ENCODE data around the gene SH3PXD2A.
"Not testable (repeated sequence)": the region's sequence is repeated elsewhere in the genome, so short reads cannot be mapped to it uniquely, and the experiment has no call there.

Gene SH3PXD2A

DNA sequence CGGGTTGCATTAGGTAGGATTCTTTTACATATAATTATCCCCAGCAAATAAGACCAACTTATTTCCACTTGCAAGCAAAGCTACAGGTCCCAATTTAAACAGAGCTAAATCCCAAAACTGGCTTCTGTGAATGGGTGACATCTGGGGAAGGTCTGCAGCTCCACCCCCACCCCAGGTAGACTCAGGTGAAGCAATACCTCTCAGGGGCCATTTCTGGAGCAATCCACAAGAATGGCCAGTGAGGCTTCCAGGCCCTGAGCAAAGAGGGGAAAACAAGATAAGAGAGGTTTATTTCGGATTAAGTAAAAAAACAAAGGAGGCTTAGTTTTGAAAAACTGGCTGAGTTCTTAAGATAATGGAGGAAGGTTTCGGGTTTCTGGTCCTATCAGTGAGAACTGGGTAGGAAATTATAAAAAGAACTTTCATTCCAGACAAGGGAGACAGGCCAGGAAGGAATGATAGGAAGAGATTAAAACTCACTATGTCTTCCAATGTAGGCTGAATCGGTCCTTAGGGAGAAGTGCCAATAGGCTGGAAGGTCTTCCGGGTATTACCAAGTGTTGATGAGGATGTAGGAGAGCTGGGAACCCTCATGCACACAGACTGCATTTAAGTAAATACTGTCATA is 25.4 kb downstream of the SH3PXD2A start:
- DNase-seq: no peak

- DNase-seq: no peak
Measured at GRCh38 chr10:103829278-103829677, 26.1 kb downstream of the SH3PXD2A start.

- DNase-seq: no peak
Measured at GRCh38 chr10:103828587-103829197, 26.7 kb downstream of the SH3PXD2A start.

DNA sequence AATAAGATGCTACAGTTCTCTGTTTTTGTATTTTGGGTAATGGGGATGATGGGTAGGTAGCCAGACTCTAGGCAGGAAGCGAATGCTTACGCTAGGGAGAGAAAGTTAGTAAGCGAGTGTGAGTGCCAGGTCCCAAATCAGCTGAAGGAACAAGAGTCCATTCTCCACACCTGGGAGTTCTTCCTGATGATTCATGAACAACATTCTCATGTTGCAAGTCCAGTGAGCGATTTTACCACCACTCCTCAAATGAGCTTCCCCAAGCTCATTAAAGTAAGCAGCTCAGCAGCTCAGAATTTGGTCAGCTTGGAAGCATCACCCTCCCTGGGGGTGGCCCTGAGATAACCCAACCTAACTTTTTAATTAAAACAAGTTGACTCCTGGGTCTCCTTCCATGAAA is 27.3 kb downstream of the SH3PXD2A start:
- no peak for DNase-seq

- no peak for DNase-seq
Measured at GRCh38 chr10:103826885-103827284, 28.5 kb downstream of the SH3PXD2A start.

- DNase-seq: no peak
Measured at GRCh38 chr10:103824281-103824680, 31.1 kb downstream of the SH3PXD2A start.

DNA sequence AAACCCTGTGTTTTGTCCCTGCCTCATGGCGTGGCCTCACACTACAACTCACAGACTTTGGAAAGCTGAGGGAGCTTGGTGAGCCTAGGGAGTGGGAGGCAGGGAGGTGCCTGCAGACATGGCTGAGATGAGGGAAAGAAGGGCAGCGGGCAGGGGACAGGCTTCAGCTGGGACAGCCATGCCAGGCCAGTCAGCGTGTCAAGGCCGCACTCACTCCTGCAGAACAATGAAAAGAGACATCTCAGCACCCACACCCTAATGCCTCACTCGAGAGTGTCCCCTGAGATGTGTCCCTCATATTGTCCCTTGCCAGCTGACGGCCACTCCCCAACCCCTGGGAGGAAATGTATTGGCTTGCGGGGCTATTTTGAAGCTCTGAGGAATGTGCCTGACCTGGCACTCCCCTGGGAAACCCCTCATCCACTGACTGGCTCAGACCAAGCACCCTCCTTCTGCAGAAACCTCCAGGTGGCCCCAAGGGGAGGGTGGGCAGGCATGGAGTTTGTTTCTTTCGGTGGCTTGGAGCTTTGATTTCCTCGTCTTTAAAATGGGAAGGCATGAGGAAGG is 31.6 kb downstream of the SH3PXD2A start:
- no peak for DNase-seq

GRCh38 chr10:103822800-103823199 is 32.6 kb downstream of the SH3PXD2A start:
- DNase-seq: no peak

DNA sequence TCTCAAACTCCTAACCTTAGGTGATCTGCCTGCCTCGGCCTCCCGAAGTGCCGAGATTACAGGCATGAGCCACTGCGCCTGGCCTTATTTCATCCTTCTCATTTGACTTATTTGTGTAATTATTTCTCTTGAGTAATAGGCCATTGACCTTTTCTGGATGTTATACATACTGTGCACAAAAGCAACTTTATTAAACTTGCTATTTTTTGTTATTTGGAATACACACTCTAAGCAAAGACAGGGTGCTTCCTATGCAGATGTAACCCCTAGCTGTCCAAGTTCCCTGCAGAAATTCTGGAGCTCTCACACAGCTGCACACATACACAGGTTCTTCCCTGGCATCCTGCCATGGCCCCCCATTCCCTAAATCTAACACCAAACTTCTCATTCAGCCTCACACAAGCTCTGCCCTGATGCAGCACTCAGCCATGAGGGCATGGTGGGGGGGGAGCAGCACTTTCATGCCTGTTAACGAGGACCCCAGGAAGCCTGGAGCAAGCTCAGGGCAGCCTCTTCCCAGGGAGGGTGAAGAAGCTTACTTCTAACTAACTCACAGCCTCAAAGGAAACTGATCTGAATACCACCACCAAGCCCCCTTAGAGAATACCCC is 33.2 kb downstream of the SH3PXD2A start:
- no peak for DNase-seq

DNA sequence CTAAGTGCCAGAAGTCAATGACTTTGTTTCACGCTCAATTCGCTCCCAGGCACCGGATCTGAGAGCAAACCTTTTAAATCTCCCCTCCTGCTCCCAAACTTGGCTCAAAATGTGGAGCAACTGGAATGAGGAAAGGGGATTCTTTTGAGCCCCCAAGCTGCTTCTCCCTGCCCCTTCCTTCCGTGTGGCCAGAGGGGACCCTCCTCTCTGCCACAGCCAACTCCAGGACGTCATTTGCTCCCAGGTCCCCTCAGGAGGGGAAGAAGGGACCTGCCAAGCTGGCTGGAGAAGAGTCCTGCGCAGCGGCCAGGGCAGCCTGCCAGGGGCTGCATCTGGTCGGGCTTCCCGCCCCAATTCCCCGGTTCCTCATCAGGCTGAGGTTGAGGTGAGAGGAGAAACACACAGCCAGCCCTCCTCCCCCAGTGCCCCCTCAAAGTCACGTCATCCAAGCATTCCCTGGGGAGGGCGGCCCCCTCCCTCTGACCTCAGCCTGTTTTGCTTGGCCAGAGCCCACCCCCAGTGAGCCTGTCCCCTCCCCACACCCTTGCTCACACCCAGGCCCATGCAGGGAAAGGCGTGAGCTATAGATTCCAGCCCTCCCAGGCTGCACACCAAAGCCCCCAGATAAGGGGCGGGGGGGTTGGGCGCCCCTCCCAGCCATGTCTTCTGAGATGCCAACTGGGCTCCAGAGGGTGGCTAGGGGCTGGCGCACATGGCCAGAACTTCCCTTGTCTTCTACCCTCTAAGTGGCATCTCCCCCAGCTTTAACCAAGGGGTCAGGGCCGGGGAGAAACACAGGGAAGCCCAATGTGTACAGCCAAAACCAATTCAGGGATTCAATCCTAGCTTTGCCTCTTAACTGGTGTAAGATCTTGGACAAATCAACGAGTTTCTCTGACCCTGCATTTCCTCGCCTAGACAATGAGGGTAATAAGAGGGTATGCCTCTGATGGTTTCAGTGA is 35.0 kb downstream of the SH3PXD2A start:
- no peak for DNase-seq

- no peak for DNase-seq
Measured at GRCh38 chr10:103819493-103819892, 35.9 kb downstream of the SH3PXD2A start.

DNA sequence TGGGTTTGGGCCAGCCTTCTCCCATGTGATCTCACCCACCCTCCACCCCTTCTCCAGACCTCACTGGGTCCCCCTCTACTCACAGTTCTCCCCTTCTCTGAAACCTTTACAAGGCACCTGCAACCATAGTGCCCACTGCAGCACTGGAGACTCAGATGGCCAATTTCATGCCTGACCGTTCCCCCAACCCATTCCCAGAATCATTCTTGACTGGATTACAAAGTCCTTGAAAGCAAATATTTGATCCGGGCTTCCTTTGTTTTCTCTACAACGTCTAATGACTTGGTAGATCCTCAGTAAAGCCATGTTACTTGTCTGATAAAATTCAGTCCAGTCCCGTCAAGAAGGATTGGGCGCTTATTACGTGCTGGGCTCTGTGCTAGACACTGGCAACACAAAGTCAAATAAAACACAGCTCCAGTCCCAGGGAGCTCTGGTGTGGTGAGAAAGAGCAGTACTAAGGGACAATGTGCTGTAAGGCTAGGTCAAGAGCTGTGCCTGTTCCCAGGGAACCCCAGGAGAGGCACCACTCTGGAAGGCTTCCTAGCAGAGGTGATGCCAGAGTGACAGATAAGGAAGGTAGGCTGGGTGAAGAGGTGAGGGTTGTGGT is 36.5 kb downstream of the SH3PXD2A start:
- no peak for DNase-seq

- no peak for DNase-seq
Measured at GRCh38 chr10:103818105-103818504, 37.3 kb downstream of the SH3PXD2A start.

DNA sequence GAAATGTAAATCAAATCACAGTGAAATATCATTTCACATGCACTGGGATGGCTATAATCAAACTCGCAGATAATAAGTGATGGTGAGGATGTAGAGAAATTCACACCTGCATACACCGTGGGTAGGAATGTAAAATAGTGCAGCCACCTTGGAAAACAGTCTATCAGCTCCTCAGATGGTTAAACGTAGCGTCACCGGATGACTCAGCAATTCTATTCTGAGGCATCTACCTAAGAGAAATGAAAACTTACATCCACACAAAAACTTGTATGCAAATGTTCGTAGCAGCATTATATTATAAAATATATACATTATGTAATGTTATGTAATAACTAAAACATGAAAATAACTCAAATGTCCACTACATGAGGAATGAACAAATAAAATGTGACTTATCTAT is 38.9 kb downstream of the SH3PXD2A start:
- no peak for DNase-seq

- no peak for DNase-seq
Measured at GRCh38 chr10:103814626-103815370, 40.6 kb downstream of the SH3PXD2A start.

DNA sequence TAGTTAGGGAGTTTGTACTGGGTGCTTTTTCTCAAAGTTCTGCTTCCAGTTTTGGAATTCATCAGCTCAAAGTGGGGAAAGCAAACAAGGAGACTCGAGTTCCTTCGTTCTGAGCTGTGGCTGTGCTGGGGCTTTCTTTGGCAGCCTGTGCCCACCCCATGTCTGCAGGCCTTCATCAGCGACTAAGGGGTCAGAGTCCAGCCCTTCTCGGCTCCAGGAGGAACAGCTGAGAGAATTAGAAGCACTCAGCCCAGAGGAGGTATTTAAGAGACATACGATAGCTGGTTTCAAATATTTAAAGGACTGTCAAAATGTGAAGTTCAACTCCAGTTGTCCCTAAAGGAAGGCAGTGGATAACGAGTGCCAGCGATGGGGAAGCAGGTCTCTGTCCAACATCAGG is 41.3 kb downstream of the SH3PXD2A start:
- no peak for DNase-seq

DNA sequence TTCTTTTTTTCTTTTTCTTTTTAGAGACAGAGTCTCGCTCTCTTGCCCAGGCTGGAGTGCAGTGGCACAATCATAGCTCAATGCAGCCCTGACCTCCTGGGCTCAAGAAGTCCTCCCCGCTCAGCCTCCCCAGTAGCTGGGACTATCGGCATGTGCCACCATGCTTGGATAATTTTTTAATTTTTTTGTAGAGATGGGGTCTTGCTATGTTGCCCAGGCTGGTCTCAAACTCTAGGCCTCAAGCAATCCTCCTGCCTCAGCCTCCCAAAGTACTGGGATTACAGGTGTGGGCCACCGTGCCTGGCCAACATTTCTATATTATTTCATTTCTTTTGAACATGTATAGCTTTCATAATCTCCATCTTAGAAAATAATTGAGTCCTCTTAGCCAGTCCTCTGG is 42.1 kb downstream of the SH3PXD2A start:
- DNase-seq: not testable (repeated sequence)

GRCh38 chr10:103812432-103812831 is 42.9 kb downstream of the SH3PXD2A start:
- no peak for DNase-seq

GRCh38 chr10:103812004-103812403 is 43.4 kb downstream of the SH3PXD2A start:
- DNase-seq: no peak

DNA sequence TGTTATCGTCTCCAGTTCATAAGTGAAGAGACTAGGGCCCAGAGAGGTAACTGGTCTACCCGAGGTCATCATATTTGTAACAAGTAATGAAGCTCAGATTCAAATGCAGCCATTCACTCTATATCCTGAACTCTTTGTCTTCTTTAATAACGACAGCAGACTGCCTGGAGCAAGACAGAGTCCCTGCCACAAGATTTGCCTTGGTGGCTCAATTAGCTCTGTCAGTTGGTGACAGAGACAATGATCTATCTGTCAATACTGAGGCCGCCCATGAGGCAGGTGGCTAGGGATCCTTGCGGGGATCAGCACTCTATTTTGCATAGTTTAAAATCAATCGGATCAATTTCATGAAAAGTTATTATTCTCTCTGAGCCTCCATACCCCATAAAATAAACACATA is 43.9 kb downstream of the SH3PXD2A start:
- DNase-seq: no peak

- no peak for DNase-seq
Measured at GRCh38 chr10:103808780-103809179, 46.6 kb downstream of the SH3PXD2A start.

DNA sequence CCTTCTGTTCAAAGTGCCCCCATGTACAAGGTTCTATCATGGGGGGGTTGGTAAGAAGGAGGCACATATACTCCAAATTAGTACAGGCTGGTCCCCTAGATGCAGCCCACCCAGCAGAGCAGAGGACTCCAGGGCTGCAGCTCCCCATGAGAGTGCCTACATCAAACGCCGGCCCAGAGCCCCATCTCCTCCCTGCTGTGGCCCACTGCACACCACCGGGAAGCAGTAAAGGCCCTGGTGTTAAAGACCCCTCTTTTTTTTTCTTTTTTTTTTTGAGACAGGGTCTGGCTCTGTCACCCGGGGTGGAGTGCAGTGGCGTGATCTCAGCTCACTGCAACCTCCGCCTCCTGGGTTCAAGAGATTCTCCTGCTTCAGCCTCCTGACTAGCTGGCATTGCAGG is 47.4 kb downstream of the SH3PXD2A start:
- no peak for DNase-seq
